ENCODE measurements around the gene ETV3.

DNA sequence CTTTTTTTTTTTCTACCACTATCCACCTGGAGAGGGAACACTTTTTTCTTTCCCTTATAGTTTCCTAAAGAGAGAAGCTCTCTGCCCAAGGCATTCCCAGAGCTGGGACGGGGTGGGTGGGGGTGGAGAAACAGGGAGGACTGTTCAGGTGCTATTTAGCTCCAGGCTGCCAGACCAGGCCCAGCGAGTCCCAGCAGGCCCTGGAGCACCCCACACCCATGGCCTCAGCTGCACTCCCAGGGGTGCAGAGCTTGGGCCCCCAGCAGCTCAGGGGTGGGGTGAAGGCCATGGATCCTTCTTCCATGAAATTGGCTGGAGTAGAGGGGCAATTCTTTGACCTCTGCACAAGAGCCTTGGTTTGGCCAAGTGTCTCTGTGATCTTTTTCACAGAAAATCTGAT is 42.6 kb downstream of the ETV3 start:
- TF ChIP-seq RAD21 (IDR thresholded peaks at IDR 0.05; ENCODE audit: low read depth) = no peak
- TF ChIP-seq EZH2 (IDR thresholded peaks at IDR 0.05) = no peak
- TF ChIP-seq, protein P1, sequence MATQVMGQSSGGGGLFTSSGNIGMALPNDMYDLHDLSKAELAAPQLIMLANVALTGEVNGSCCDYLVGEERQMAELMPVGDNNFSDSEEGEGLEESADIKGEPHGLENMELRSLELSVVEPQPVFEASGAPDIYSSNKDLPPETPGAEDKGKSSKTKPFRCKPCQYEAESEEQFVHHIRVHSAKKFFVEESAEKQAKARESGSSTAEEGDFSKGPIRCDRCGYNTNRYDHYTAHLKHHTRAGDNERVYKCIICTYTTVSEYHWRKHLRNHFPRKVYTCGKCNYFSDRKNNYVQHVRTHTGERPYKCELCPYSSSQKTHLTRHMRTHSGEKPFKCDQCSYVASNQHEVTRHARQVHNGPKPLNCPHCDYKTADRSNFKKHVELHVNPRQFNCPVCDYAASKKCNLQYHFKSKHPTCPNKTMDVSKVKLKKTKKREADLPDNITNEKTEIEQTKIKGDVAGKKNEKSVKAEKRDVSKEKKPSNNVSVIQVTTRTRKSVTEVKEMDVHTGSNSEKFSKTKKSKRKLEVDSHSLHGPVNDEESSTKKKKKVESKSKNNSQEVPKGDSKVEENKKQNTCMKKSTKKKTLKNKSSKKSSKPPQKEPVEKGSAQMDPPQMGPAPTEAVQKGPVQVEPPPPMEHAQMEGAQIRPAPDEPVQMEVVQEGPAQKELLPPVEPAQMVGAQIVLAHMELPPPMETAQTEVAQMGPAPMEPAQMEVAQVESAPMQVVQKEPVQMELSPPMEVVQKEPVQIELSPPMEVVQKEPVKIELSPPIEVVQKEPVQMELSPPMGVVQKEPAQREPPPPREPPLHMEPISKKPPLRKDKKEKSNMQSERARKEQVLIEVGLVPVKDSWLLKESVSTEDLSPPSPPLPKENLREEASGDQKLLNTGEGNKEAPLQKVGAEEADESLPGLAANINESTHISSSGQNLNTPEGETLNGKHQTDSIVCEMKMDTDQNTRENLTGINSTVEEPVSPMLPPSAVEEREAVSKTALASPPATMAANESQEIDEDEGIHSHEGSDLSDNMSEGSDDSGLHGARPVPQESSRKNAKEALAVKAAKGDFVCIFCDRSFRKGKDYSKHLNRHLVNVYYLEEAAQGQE (IDR thresholded peaks at IDR 0.05; ENCODE audit: low read depth) = no peak
- no peak for TF ChIP-seq POLR2AphosphoS5 (IDR thresholded peaks at IDR 0.05; ENCODE audit: low read depth, low read length)
- TF ChIP-seq, protein P2, sequence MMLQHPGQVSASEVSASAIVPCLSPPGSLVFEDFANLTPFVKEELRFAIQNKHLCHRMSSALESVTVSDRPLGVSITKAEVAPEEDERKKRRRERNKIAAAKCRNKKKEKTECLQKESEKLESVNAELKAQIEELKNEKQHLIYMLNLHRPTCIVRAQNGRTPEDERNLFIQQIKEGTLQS (IDR thresholded peaks at IDR 0.05) = no peak
- TF ChIP-seq, protein P3, sequence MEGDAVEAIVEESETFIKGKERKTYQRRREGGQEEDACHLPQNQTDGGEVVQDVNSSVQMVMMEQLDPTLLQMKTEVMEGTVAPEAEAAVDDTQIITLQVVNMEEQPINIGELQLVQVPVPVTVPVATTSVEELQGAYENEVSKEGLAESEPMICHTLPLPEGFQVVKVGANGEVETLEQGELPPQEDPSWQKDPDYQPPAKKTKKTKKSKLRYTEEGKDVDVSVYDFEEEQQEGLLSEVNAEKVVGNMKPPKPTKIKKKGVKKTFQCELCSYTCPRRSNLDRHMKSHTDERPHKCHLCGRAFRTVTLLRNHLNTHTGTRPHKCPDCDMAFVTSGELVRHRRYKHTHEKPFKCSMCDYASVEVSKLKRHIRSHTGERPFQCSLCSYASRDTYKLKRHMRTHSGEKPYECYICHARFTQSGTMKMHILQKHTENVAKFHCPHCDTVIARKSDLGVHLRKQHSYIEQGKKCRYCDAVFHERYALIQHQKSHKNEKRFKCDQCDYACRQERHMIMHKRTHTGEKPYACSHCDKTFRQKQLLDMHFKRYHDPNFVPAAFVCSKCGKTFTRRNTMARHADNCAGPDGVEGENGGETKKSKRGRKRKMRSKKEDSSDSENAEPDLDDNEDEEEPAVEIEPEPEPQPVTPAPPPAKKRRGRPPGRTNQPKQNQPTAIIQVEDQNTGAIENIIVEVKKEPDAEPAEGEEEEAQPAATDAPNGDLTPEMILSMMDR (IDR thresholded peaks at IDR 0.05 in 2 of 3, conservative IDR thresholded peaks at IDR 0.05 in 1 of 3; ENCODE audit: borderline replicate concordance in 1 of 3, insufficient read depth in 1 of 3, low read depth in 2 of 3, low read length in 2 of 3) = no peak
- no peak for TF ChIP-seq SRF (IDR thresholded peaks at IDR 0.05; ENCODE audit: low read depth)
- no peak for TF ChIP-seq JUND (IDR thresholded peaks at IDR 0.05)
- no peak for TF ChIP-seq ZNF274 (IDR thresholded peaks at IDR 0.05; ENCODE audit: low read depth, low read length)
- TF ChIP-seq TCF7L2 (IDR thresholded peaks at IDR 0.05; ENCODE audit: borderline replicate concordance, extremely low read depth, insufficient read depth, insufficient read length) = no peak
- TF ChIP-seq, protein P4, sequence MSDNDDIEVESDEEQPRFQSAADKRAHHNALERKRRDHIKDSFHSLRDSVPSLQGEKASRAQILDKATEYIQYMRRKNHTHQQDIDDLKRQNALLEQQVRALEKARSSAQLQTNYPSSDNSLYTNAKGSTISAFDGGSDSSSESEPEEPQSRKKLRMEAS (IDR thresholded peaks at IDR 0.05) = no peak
- no peak for TF ChIP-seq POLR2A (IDR thresholded peaks at IDR 0.05; ENCODE audit: borderline replicate concordance, extremely low read depth, insufficient read depth, insufficient read length)
- TF ChIP-seq EZH2phosphoT487 (IDR thresholded peaks at IDR 0.05; ENCODE audit: borderline replicate concordance) = no peak
